ENCODE results near the gene TRERF1.

Gene TRERF1

DNA sequence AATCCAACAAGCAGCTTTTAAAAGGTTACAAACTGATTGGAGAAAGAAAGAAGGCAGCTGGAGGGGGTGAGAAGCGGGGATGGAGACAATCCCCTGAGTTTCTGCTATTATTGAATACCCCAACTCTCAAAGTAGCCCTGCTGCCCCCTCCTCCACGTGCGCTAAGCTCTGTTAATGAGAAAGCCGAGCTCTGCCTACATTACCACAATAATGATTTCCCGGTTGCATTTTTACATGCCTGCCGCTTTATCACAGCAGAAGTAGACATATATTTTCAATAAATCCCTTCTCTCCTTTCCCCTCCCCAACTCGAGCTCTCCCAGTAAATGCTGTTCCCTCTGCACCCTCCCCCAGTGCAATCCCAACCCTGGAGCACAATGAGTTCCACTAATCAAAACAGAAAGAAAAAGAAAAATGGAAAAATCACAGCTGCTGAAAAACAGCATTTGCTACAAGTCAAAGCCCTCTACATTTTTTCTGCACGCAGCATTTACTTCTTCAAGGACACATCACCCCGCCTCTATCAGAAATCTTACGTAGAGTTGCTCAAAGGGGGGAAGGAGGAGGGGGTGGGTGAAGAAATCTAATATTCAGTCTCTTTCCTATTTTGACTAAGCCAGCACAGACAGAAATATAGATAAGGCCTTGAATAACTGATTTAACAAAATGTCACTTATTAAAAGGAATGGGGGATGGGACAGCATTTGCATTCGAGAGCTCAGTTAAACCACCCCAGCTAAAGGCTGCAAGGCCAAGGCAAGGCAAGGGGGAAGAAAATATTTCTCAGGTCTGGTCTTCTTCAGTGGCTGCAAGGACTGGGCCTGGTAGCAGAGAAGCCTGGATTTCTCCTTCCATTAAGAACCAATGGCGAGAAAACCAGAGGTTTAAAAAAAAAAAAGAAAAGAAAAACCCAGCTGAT, 10.7 kb downstream of the TRERF1 start:
- no peak overlapping the region for H3K27ac ChIP-seq (ENCODE audit: extremely low read depth, low read depth, low read length)
- peaks cover 12% of the 10 kb centered on the region; the same call in 1 of the 2 replicates for H3K4me1 ChIP-seq (ENCODE audit: control insufficient read depth, insufficient read depth, low read length)
- H3K9me3 ChIP-seq (ENCODE audit: control insufficient read depth, insufficient read depth, low read depth, low read length) = no peaks in the 10 kb centered on the region
- no peak overlapping the region for H3K4me3 ChIP-seq (ENCODE audit: low read depth, low read length)
- ChIA-PET CTCF (interaction anchor here (0.6 to 3.4 kb wide), 7 partner anchors 10 to 419 kb away, joined by 3 to 16 read pairs (median 4); no protein-coding TSS in a partner anchor), POLR2A (interaction anchor here (0.6 to 3.8 kb wide), 3 partner anchors 12 to 346 kb away, joined by 3 to 21 read pairs (median 3); partner anchors contain the start of gene TRERF1)
- peak; percentile 71 for TF ChIP-seq ZNF341 (tag by site-specific recombination; IDR thresholded peaks at IDR 0.05; ENCODE audit: low read depth)
- TF ChIP-seq, protein P1, sequence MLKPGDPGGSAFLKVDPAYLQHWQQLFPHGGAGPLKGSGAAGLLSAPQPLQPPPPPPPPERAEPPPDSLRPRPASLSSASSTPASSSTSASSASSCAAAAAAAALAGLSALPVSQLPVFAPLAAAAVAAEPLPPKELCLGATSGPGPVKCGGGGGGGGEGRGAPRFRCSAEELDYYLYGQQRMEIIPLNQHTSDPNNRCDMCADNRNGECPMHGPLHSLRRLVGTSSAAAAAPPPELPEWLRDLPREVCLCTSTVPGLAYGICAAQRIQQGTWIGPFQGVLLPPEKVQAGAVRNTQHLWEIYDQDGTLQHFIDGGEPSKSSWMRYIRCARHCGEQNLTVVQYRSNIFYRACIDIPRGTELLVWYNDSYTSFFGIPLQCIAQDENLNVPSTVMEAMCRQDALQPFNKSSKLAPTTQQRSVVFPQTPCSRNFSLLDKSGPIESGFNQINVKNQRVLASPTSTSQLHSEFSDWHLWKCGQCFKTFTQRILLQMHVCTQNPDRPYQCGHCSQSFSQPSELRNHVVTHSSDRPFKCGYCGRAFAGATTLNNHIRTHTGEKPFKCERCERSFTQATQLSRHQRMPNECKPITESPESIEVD (tag by site-specific recombination; IDR thresholded peaks at IDR 0.05) = no peak
- no peaks in the 10 kb centered on the region for H3K36me3 ChIP-seq (ENCODE audit: control insufficient read depth in 2 of 2, insufficient read depth in 1 of 2, low read length in 2 of 2)

DNA sequence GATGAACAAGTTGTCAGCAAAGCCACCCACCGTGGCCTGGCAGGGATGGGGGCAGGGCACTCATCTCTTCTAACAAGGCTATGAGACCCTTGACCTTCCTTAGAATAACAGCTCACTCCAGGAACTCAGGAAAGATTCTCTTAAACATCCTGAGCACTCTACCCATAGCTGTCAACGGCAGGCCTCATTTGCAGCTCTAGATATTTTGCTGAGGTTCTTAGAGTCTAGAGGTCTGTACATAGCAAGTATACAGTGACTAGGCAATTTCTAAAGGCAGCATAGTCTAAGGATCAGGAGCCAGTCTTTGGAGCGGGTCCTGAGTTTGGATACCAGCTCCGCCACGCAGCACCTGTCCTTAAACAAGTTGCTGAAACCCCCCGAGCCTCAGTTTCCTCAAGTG, 11.7 kb downstream of the TRERF1 start:
- Histone ChIP-seq H3K9me3 (ENCODE audit: control insufficient read depth, insufficient read depth, low read depth, low read length) (no peaks in the 10 kb centered on the region), H3K4me1 (ENCODE audit: control insufficient read depth, insufficient read depth, low read length) (peaks cover 12% of the 10 kb centered on the region; the same call in 1 of the 2 replicates), H3K27ac (ENCODE audit: extremely low read depth, low read depth, low read length) (no peak overlapping the region), H3K4me3 (ENCODE audit: low read depth, low read length) (no peak overlapping the region), H3K36me3 (ENCODE audit: control insufficient read depth in 2 of 2, insufficient read depth in 1 of 2, low read length in 2 of 2) (no peaks in the 10 kb centered on the region)
- POLR2A ChIA-PET = no interaction called here
- TF ChIP-seq, protein P2, sequence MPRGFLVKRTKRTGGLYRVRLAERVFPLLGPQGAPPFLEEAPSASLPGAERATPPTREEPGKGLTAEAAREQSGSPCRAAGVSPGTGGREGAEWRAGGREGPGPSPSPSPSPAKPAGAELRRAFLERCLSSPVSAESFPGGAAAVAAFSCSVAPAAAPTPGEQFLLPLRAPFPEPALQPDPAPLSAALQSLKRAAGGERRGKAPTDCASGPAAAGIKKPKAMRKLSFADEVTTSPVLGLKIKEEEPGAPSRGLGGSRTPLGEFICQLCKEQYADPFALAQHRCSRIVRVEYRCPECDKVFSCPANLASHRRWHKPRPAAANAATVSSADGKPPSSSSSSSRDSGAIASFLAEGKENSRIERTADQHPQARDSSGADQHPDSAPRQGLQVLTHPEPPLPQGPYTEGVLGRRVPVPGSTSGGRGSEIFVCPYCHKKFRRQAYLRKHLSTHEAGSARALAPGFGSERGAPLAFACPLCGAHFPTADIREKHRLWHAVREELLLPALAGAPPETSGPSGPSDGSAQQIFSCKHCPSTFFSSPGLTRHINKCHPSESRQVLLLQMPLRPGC (tag by site-specific recombination; IDR thresholded peaks at IDR 0.05) = no peak
- TF ChIP-seq ZNF768 (tag by site-specific recombination; IDR thresholded peaks at IDR 0.05) = no peak
- CTCF ChIA-PET = interaction anchor here (0.8 to 3.4 kb wide), 4 partner anchors 11 to 150 kb away, joined by 3 to 16 read pairs (median 4); no protein-coding TSS in a partner anchor

DNA sequence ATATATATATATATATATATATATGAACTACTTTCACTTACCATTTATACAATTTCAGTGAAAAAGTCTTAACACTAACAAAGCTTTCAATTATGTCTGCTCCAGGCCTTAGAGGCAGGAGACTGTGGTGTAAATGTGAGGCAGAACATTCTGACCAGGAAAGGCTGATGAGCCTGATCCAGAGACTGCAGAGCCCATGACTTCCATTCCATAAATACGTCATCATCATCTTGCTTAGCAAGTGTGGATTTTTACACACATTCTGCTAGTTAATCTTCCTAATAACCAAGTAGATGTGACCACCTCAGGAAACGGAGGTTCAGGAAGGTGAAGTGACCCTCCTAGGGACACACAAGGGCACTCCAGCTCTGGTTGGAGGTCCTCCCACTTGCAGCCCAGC, 14.9 kb downstream of the TRERF1 start:
- POLR2A ChIA-PET = no interaction called here
- H3K4me3 ChIP-seq (ENCODE audit: low read depth, low read length) = no peak overlapping the region
- CTCF ChIA-PET = interaction anchor here (0.6 to 1.4 kb wide), 3 partner anchors 69 to 202 kb away, joined by 3 to 7 read pairs (median 3); no protein-coding TSS in a partner anchor
- no peaks in the 10 kb centered on the region; a peak in 1 of 3 replicates for H3K36me3 ChIP-seq (ENCODE audit: control insufficient read depth in 2 of 2, insufficient read depth in 1 of 2, low read length in 2 of 2)
- no peaks in the 10 kb centered on the region for H3K9me3 ChIP-seq (ENCODE audit: control insufficient read depth, insufficient read depth, low read depth, low read length)
- TF ChIP-seq YY2 (tag by site-specific recombination; IDR thresholded peaks at IDR 0.05) (no peak), KLF10 (tag by site-specific recombination; IDR thresholded peaks at IDR 0.05) (no peak), ZNF626 (tag by site-specific recombination; IDR thresholded peaks at IDR 0.05) (no peak), ZNF157 (tag by site-specific recombination; IDR thresholded peaks at IDR 0.05) (no peak), ZFHX2 (tag by site-specific recombination; conservative IDR thresholded peaks at IDR 0.05) (no peak), ZBTB48 (tag by site-specific recombination; IDR thresholded peaks at IDR 0.05) (no peak), ZNF292 (tag by site-specific recombination; IDR thresholded peaks at IDR 0.05; ENCODE audit: borderline replicate concordance, low read depth) (no peak), ZNF202 (tag by site-specific recombination; IDR thresholded peaks at IDR 0.05; ENCODE audit: borderline replicate concordance) (no peak), ZNF416 (tag by site-specific recombination; IDR thresholded peaks at IDR 0.05) (no peak)
- H3K4me1 ChIP-seq (ENCODE audit: control insufficient read depth, insufficient read depth, low read length) = peaks cover 12% of the 10 kb centered on the region; the same call in 1 of the 2 replicates
- H3K27ac ChIP-seq (ENCODE audit: extremely low read depth, low read depth, low read length) = no peak overlapping the region

DNA sequence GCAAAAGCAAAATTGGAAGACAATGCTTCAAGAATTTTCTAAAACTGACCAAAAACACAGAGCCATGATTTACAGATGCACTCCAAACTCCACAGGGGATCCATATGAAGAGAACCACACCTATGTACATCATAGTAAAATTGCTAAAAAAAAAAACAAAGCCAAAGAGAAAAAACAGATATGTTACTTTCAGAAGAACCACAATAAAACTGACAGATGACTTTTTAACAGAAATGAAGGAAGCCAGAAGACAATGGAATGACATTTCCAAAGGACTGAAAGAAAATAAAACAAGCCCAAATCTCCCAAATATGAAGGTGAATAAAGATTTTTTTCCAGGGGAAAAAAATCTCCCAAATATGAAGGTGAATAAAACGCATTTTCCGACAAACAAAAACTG, 17.5 kb downstream of the TRERF1 start:
- no peaks in the 10 kb centered on the region; a peak in 1 of 3 replicates for H3K36me3 ChIP-seq (ENCODE audit: control insufficient read depth in 2 of 2, insufficient read depth in 1 of 2, low read length in 2 of 2)
- H3K9me3 ChIP-seq (ENCODE audit: control insufficient read depth, insufficient read depth, low read depth, low read length) = no peaks in the 10 kb centered on the region
- no peak overlapping the region for H3K4me3 ChIP-seq (ENCODE audit: low read depth, low read length)
- no peaks in the 10 kb centered on the region for H3K4me1 ChIP-seq (ENCODE audit: control insufficient read depth, insufficient read depth, low read length)
- TF ChIP-seq ZNF133 (tag by site-specific recombination; IDR thresholded peaks at IDR 0.05) (0 out of 2 replicates have a peak, but pooled peaks have one; percentile 8), ZNF324 (tag by site-specific recombination; IDR thresholded peaks at IDR 0.05) (no peak), TRIM28 (IDR thresholded peaks at IDR 0.05; ENCODE audit: borderline replicate concordance, low read length) (peak; percentile 69; the same call in 1 of the 2 replicates), SETDB1 (IDR thresholded peaks at IDR 0.05; ENCODE audit: insufficient read length, low read length) (peak; percentile 83)
- TF ChIP-seq, protein P3, sequence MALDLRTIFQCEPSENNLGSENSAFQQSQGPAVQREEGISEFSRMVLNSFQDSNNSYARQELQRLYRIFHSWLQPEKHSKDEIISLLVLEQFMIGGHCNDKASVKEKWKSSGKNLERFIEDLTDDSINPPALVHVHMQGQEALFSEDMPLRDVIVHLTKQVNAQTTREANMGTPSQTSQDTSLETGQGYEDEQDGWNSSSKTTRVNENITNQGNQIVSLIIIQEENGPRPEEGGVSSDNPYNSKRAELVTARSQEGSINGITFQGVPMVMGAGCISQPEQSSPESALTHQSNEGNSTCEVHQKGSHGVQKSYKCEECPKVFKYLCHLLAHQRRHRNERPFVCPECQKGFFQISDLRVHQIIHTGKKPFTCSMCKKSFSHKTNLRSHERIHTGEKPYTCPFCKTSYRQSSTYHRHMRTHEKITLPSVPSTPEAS (tag by site-specific recombination; IDR thresholded peaks at IDR 0.05) = 0 out of 2 replicates have a peak, but pooled peaks have one; percentile 35
- ChIA-PET POLR2A (no interaction called here), CTCF (interaction anchor here (0.6 to 1.4 kb wide), 2 partner anchors 94 to 125 kb away, joined by 4 to 5 read pairs; no protein-coding TSS in a partner anchor)
- no peak overlapping the region for H3K27ac ChIP-seq (ENCODE audit: extremely low read depth, low read depth, low read length)
